Astrocyte (in vitro differentiated cells and primary cell): ENCODE measurements around the gene IKBKE. TPM values are rescaled to one million over a fixed set of nuclear protein-coding genes. Genes with fewer than 3 reads are reported as not detected.

Experiments used
- DNase-seq: peaks from one replicate; pipeline ENCODE4 v3.0.0-alpha.2; 2010; ENCODE audit warnings: low read depth
- FAIRE-seq: peaks from 2 replicates; lab custom pipeline; 2011; peaks lifted over from hg19 to GRCh38; lab: Jason Lieb, UNC
- H2AFZ ChIP-seq: 2 replicates; pipeline ENCODE4 v1.6.0; 2012; ENCODE audit warnings: low read depth, low read length, inconsistent platforms
- H3K27ac ChIP-seq: 2 replicates; pipeline ENCODE4 v1.5.1; 2011; ENCODE audit warnings: low read depth, low read length, inconsistent platforms
- H3K27me3 ChIP-seq: 2 replicates; pipeline ENCODE4 v1.6.0; 2011; ENCODE audit warnings: low read length, inconsistent platforms; ENCODE audit not compliant: insufficient read depth
- H3K36me3 ChIP-seq: 2 replicates; pipeline ENCODE4 v1.5.1; 2011; ENCODE audit warnings: low read length, inconsistent platforms; ENCODE audit not compliant: insufficient read depth
- H3K4me1 ChIP-seq: 2 replicates; pipeline ENCODE4 v1.5.1; 2011; ENCODE audit warnings: low read length, inconsistent platforms; ENCODE audit not compliant: insufficient read depth
- H3K4me2 ChIP-seq: 2 replicates; pipeline ENCODE4 v1.6.0; 2012; ENCODE audit warnings: low read length, inconsistent platforms
- H3K4me3 ChIP-seq: 2 replicates; pipeline ENCODE4 v1.5.1; 2011; ENCODE audit warnings: low read depth, mild to moderate bottlenecking, low read length, inconsistent platforms; ENCODE audit not compliant: insufficient read depth
- H3K79me2 ChIP-seq: 2 replicates; pipeline ENCODE4 v1.6.0; 2012; ENCODE audit warnings: mild to moderate bottlenecking, low read length, inconsistent platforms; ENCODE audit not compliant: insufficient read depth
- H3K9ac ChIP-seq: 2 replicates; pipeline ENCODE4 v1.6.0; 2012; ENCODE audit warnings: mild to moderate bottlenecking, low read length, inconsistent platforms
- H3K9me3 ChIP-seq: 2 replicates; pipeline ENCODE4 v1.5.1; 2012; ENCODE audit warnings: low read depth, mild to moderate bottlenecking, low read length, inconsistent platforms; ENCODE audit not compliant: insufficient read depth
- H4K20me1 ChIP-seq: 2 replicates; pipeline ENCODE4 v1.6.0; 2012; ENCODE audit warnings: low read length, inconsistent platforms; ENCODE audit not compliant: insufficient read depth
- H3K27ac Mint-ChIP-seq: one replicate; pipeline ENCODE4 v1.8.0; 2021; ENCODE audit warnings: mild to moderate bottlenecking, mixed read lengths; ENCODE audit not compliant: unreplicated experiment
- H3K27me3 Mint-ChIP-seq: one replicate; pipeline ENCODE4 v1.8.0; 2021; ENCODE audit warnings: low read depth, mixed read lengths; ENCODE audit not compliant: unreplicated experiment
- H3K36me3 Mint-ChIP-seq: one replicate; pipeline ENCODE4 v1.8.0; 2021; ENCODE audit warnings: low read depth, mixed read lengths; ENCODE audit not compliant: unreplicated experiment
- H3K4me1 Mint-ChIP-seq: one replicate; pipeline ENCODE4 v1.8.0; 2021; ENCODE audit warnings: low read depth, mixed read lengths; ENCODE audit not compliant: unreplicated experiment
- H3K4me3 Mint-ChIP-seq: one replicate; pipeline ENCODE4 v1.8.0; 2021; ENCODE audit warnings: mild to moderate bottlenecking, moderate library complexity, mixed read lengths; ENCODE audit not compliant: unreplicated experiment
- H3K9me3 Mint-ChIP-seq: one replicate; pipeline ENCODE4 v1.8.0; 2021; ENCODE audit warnings: mild to moderate bottlenecking, mixed read lengths; ENCODE audit not compliant: unreplicated experiment
- CTCF ChIP-seq: IDR thresholded peaks from 2 replicates; pipeline ENCODE4 v1.5.1; 2011; ENCODE audit warnings: low read depth, mild to moderate bottlenecking, inconsistent platforms, low read length, moderate library complexity; ENCODE audit not compliant: insufficient read depth
- EZH2 ChIP-seq: IDR thresholded peaks from 2 replicates; pipeline ENCODE4 v1.6.1; 2012; ENCODE audit warnings: mild to moderate bottlenecking, low read length, inconsistent platforms; ENCODE audit not compliant: insufficient read depth
- total RNA-seq: library from RNA; stranded (reverse); gene quantifications from 2 replicates; pipeline ENCODE4 v1.2.1, GENCODE V29; 2021

IKBKE gene
- total RNA-seq, 1 donor from 2014 or later: 17.0 TPM

DNA sequence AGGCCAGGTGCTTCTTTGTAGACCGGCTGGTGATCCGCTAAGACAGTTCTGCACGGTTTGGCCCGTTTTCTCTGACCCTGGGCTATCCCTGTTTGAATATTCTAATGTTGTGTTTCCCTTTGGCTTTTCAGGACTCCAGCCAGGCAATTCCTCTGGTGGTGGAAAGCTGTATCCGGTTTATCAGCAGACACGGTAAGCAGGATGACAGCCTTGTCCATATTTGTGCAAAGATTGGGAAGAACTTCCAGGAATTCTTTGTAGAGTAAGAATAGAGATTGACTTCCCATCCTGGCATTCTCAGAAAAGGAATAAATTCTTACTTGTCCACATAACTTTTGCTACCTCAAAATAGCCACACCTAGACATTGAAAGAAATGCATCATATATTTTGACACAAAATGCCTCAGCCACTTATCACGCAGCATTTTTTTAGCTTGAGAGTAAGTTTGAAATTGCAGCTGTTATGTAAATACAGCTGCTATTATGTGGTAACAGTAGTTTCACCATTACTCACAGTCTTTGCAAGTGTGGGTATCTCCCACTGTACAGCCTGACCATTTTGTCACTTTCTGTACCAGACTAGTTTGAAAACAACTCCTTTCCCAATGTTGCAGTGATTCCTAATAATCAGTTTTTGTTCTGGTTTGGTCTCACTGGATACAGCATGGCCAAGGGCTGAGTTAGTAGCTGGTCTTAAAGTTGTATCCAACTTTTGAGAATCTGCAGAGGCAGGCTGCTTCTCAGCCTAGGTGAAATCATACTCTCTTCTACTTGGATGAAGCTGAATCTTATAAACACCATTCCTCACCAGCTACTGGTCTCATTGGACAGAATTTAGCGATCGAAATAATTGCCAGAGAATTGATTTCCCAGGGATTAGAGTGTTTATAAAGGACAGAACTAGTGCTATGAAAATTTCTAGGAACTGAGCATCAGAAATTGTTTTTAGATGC lies 40.0 kb upstream of the IKBKE start:
- H3K27ac Mint-ChIP-seq: peak overlapping the region; percentile 77
- Histone ChIP-seq H4K20me1 (no peaks in the 10 kb centered on the region), H3K27me3 (no peaks in the 10 kb centered on the region), H3K9ac (peak overlapping the region; percentile 39), H3K27ac (peak overlapping the region; percentile 76), H3K36me3 (peaks cover 18% of the 10 kb centered on the region), H3K4me3 (no peak overlapping the region), H2AFZ (no peak overlapping the region), H3K4me1 (peaks cover 15% of the 10 kb centered on the region), H3K79me2 (no peaks in the 10 kb centered on the region), H3K9me3 (no peaks in the 10 kb centered on the region), H3K4me2 (peak overlapping the region; percentile 52)
- peak overlapping the region; percentile 34 for H3K4me3 Mint-ChIP-seq
- TF ChIP-seq EZH2 (no peak), CTCF (peak; percentile 11)
- H3K36me3 Mint-ChIP-seq: peaks cover 31% of the 10 kb centered on the region
- DNase-seq (peak; percentile 91), FAIRE-seq (peak; percentile 37)
- H3K9me3 Mint-ChIP-seq: no peaks in the 10 kb centered on the region
- H3K4me1 Mint-ChIP-seq: peaks cover 18% of the 10 kb centered on the region
- H3K27me3 Mint-ChIP-seq: no peaks in the 10 kb centered on the region

GRCh38 chr1:206435445-206435844 lies 34.8 kb upstream of the IKBKE start:
- H3K27me3 ChIP-seq: no peaks in the 10 kb centered on the region
- H3K4me2 ChIP-seq: no peak overlapping the region
- TF ChIP-seq CTCF: no peak
- TF ChIP-seq EZH2: no peak
- H3K36me3 ChIP-seq: peaks cover 13% of the 10 kb centered on the region
- H3K27ac Mint-ChIP-seq: no peak overlapping the region
- H3K4me3 ChIP-seq: no peak overlapping the region
- H3K4me1 Mint-ChIP-seq: peaks cover 7% of the 10 kb centered on the region
- H3K79me2 ChIP-seq: no peaks in the 10 kb centered on the region
- H2AFZ ChIP-seq: no peak overlapping the region
- H3K9me3 Mint-ChIP-seq: no peaks in the 10 kb centered on the region
- no peak overlapping the region for H3K27ac ChIP-seq
- H4K20me1 ChIP-seq: no peaks in the 10 kb centered on the region
- peaks cover 2% of the 10 kb centered on the region for H3K4me1 ChIP-seq
- FAIRE-seq: no peak
- no peak overlapping the region for H3K9ac ChIP-seq
- no peaks in the 10 kb centered on the region for H3K9me3 ChIP-seq
- no peaks in the 10 kb centered on the region for H3K27me3 Mint-ChIP-seq
- no peak overlapping the region for H3K4me3 Mint-ChIP-seq
- DNase-seq: no peak
- peaks cover 48% of the 10 kb centered on the region for H3K36me3 Mint-ChIP-seq

DNA sequence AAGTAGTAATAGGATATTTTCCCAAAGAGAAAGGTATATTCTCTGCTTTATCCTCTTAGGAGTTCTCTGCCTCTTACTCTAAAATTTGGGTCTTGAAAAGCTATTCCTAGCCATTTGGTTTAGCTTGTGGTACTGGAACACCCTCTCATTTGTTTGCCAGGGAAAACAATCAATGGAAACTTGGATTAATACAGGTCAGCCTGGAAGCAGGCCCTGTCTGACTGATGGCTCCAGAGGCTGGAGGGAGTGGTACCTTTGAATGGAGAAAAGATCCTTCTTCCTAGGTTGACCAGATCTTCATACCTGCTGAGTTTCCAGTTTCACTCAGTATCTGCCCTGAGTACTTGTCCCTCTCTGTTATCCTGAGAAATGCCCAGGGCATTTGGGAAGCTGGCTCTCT lies 31.7 kb upstream of the IKBKE start:
- H2AFZ ChIP-seq: no peak overlapping the region
- Mint-ChIP-seq H3K36me3 (peaks cover 53% of the 10 kb centered on the region), H3K9me3 (no peaks in the 10 kb centered on the region), H3K4me3 (no peak overlapping the region), H3K4me1 (peaks cover 7% of the 10 kb centered on the region), H3K27me3 (no peaks in the 10 kb centered on the region), H3K27ac (no peak overlapping the region)
- no peaks in the 10 kb centered on the region for H3K79me2 ChIP-seq
- FAIRE-seq (no peak), DNase-seq (no peak)
- no peak overlapping the region for H3K4me3 ChIP-seq
- no peak overlapping the region for H3K9ac ChIP-seq
- no peaks in the 10 kb centered on the region for H3K9me3 ChIP-seq
- no peak overlapping the region for H3K27ac ChIP-seq
- peaks cover 8% of the 10 kb centered on the region for H3K4me1 ChIP-seq
- TF ChIP-seq CTCF (no peak), EZH2 (no peak)
- H3K4me2 ChIP-seq: no peak overlapping the region
- H3K36me3 ChIP-seq: peaks cover 8% of the 10 kb centered on the region
- H4K20me1 ChIP-seq: no peaks in the 10 kb centered on the region
- H3K27me3 ChIP-seq: no peaks in the 10 kb centered on the region
